Activated naive CD4-positive, alpha-beta T cell treated with anti-CD3 and anti-CD28 coated beads, Interleukin-2, amount 50 U/mL, for 72 hours (primary cell): ENCODE measurements around the gene EML6. TPM values are rescaled to one million over a fixed set of nuclear protein-coding genes. Genes with fewer than 3 reads are reported as not detected.
A peak's percentile ranks its signal among the peaks of the same experiment; 100 is the strongest.

Source experiments
- ATAC-seq, 2 donors: fragments of 150-1000 bp; cut with Tn5 transposase; 2 replicates each; pipeline ENCODE4 v1.10.0; 2021; ENCODE audit warnings: mild to moderate bottlenecking in 2 of 2, moderate library complexity in 2 of 2
- DNase-seq, 2 donors: peaks; one replicate each; pipeline ENCODE4 v3.0.0; 2021 to 2022; ENCODE audit warnings: low spot score in 2 of 2
- H3K27ac Mint-ChIP-seq, 2 donors: one replicate each; pipeline ENCODE4 v1.8.0; 2022; ENCODE audit warnings: mild to moderate bottlenecking in 2 of 2, mixed read lengths in 2 of 2
- H3K36me3 Mint-ChIP-seq, 2 donors: one replicate each; pipeline ENCODE4 v1.8.0; 2022; ENCODE audit warnings: mixed read lengths in 2 of 2
- H3K9me3 Mint-ChIP-seq, 2 donors: one replicate each; pipeline ENCODE4 v1.8.0; 2022; ENCODE audit warnings: mixed read lengths in 2 of 2
- total RNA-seq, 2 donors: library from RNA; stranded (reverse); gene quantifications; one replicate each; pipeline ENCODE4 v1.2.3, GENCODE V29; 2022

Gene EML6
- total RNA-seq, 2 donors from 2014 or later, result 0.30 to 2.4 TPM

DNA sequence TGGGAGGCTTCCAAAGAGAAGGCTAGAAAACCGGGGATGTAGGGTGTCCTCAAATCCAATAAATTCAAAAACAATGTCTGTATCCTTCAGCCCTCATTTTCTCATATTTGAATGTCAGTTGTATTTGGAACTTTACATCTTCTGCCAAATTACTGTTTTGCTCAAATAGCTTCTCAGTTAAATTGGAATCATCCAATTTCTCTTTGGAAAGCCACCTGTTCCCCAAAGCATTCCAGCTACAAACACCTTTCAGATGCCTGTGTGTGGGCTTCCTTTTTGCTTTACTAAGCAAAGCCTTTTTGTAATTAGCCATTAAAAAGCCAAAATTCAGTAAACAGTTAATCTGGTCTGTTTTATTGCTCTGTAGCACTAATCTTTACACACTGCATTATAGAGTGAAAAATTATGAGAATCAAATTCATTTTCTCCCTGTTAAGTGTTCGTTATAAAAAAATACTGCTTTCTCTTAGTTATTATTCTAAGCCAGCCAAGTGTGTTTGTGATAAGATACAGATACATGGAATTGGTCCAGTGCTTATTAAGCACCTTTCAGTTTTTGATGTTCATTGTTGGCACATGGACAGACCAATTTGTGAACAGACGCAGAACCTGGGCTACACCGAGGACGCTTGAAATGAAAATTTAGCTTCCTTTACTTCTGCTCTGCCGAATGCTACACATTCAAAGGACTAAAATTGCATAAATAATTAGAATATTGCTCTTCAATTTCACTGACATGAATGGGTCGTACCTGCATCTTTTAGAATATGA is 175.2 kb downstream of the EML6 start:
- ATAC-seq (no peak), DNase-seq (no peak)
- no peaks in the 10 kb centered on the region for H3K9me3 Mint-ChIP-seq
- H3K36me3 Mint-ChIP-seq, result no peaks in the 10 kb centered on the region
- H3K27ac Mint-ChIP-seq, result peak overlapping the region; percentile 7 to 24

DNA sequence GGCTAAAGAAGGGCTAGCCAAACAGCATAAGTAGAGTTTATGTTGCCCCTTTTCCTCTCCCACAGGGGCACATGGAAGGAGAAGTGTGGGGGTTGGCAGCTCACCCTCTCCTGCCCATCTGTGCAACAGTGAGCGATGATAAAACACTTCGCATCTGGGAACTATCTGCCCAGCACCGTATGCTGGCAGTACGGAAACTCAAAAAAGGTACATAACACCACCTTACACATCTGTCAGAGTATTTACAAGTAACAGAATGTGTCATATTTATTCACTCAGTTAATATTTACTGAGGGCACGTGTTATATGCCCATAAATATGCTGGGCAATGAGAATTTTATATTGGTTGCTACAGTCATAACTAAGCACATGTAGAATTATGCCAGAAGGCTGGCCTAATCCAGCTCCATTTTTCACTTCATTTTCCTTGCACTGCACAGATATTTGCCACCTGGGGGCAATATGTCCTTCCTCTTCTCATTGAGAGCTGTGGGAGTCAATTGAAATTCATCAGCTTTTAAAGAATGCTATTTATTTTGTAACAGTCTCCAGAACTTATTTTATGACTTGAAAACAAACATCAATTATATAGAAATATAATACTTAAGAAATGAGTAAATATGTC is 176.2 kb downstream of the EML6 start:
- ATAC-seq (no peak), DNase-seq (no peak)
- no peak overlapping the region for H3K27ac Mint-ChIP-seq
- no peaks in the 10 kb centered on the region for H3K9me3 Mint-ChIP-seq
- H3K36me3 Mint-ChIP-seq, result peaks cover 0 to 7% of the 10 kb centered on the region in 2 donors

DNA sequence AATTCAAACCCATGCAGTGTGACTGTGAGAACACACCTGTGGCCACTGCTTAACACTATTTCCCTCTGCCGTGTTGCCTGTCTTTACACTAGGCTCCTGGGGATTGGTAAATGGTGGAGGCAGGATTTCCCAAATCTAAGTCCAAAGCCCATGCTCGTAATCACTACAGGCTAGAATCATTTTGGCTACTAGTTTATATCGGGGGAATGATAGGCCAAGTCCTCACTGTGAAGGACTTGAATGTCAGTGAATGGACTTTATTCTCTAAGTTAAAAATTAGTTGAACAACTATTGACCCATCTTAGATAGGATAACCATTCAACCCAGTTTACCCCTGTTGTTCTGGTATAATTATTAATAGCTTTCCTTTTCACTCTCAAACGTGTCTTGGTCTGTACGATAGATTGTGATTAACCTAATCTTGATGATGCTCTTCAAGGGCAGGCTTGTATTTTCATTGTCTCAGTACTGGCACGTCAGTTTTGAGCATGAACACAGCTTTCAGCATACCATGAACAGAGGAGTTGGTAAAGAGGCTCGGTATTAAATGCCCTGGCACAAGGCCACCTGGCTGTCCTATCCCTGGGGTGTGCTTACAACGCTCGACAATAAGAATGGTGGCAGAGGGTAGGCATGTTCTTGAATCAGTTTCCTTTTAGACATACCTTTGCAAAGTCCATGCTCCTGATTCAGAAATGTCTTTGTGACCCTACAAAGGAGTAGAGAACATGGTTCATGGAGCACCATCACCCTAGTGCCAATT is 177.9 kb downstream of the EML6 start:
- DNase-seq, result no peak
- H3K9me3 Mint-ChIP-seq, result no peaks in the 10 kb centered on the region
- ATAC-seq, result no peak
- peaks cover 0 to 8% of the 10 kb centered on the region in 2 donors for H3K36me3 Mint-ChIP-seq
- H3K27ac Mint-ChIP-seq, result no peak overlapping the region

DNA sequence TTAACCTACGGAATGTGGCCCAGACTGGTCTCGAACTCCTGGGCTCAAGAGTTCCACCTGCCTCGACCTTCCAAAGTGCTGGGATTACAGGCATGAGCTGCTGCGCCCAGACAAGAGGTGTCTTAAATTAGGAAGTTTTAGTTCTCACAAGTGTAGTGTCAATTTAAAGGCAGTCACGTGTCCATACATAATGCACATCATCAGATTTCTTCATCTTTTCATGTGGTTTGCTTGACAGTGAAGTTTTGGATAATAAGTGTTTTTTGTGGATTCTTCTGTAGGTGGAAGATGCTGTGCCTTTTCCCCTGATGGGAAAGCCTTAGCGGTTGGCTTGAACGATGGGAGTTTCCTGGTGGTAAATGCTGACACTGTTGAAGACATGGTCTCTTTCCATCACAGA is 179.3 kb downstream of the EML6 start:
- no peak for ATAC-seq

DNA sequence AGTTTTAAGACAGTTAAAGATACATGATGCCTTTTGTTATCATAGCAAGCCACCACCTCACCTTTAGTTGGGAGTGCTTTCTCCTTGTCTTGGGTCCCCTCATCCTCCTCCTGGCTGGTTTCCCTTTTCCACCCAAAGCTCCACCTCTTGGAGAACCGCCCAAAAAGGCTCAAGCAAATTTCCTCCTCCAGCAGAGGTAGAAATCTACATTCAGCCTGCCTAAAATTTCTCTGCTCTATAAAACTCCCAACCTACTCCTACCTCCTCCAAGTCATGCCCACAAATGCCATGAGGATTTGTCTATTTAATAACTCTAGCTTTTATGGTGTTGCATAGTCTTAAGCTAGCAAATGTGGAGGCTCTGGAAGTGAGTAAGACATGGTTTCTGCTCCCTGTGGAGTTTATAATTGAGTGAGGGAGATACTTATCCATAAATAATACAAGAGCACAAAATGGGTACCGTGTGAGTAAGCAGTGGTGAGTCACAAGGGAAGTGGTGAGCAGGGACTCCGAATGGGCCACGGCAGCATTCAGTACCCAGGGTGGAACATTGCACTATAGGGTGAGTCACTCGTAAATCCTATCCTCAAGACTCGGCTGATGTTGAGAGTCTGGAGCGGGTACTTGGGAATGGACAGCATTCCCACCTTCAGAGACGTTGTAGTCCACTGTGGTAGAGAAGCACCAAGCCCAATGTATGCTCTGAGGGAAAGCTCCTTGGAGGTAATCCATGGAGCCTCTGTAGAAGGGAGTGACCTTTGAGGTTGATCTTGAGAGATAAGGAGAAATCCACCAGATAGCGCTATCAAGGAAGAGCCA is 180.5 kb downstream of the EML6 start:
- Mint-ChIP-seq H3K27ac (peak overlapping the region; percentile 4 to 61), H3K36me3 (peaks cover 0 to 8% of the 10 kb centered on the region in 2 donors), H3K9me3 (no peaks in the 10 kb centered on the region)
- ATAC-seq (peak; percentile 99 to 100), DNase-seq (peak in 1 of 2 donors; percentile 54)

More for the DNA sequence above, 179.3 kb downstream of the EML6 start:
- Mint-ChIP-seq H3K27ac (no peak overlapping the region), H3K9me3 (no peaks in the 10 kb centered on the region), H3K36me3 (peaks cover 0 to 8% of the 10 kb centered on the region in 2 donors)
- DNase-seq, result no peak

DNA sequence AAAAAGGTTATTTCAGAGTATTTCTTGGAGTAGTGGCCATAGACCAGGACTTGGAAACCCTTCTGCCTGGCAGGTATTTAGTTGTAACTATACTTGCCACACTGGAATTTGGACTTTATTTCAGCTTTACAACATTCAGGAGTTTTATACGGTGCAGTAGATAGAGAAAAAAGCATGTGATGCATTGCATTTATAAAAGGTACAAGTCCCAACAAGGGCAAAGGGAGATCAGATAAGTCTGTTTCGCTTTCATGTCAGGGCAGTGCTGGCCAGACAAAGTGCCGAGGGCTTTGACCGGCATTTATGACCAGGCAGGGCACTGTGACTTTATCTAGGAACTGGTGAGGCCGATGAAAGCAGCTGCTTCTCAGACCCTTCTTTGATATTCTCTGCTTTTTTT is 181.4 kb downstream of the EML6 start:
- H3K9me3 Mint-ChIP-seq, result no peaks in the 10 kb centered on the region
- H3K27ac Mint-ChIP-seq, result no peak overlapping the region
- DNase-seq (no peak), ATAC-seq (no peak)
- H3K36me3 Mint-ChIP-seq, result peaks cover 0 to 8% of the 10 kb centered on the region in 2 donors

DNA sequence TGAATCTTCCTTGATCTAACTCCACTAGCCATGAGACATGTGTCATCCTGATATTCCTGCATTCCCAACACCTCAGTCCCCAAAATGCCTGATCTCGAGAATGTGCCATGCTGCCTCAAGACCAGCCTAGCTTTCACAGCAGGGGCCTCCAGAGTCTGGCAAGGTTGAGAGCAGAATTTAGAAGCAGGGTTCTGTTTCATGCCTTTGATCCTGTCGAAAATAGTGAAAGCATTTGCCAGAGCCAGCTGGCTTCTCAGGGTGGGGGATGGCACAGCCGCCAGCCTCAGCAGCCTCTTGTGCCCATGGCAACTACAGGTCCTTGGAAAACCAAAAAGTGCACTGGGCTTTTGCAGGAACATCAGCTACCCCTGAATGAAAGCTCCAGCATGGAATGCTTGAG is 183.3 kb downstream of the EML6 start:
- Mint-ChIP-seq H3K9me3 (no peaks in the 10 kb centered on the region), H3K36me3 (peaks cover 0 to 8% of the 10 kb centered on the region in 2 donors), H3K27ac (no peak overlapping the region)
- ATAC-seq, result no peak
- no peak for DNase-seq

DNA sequence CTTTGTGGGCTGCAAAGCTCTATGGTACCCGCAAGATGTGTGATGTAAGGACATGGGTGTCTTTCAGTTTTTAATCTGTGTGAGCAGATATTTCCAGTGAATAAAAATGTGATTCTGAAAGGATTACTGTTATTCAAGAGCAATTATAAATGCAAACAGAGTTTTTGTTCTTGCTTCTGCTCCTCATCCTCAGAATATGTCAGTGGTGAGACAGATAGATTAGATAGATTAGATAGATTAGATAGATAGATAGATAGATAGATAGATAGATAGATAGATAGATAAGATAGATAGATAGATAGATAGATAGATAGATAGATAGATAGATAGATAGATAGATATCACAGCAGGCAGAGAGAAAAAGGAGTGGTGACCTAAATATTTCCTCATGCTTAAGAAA is 184.2 kb downstream of the EML6 start:
- Mint-ChIP-seq H3K9me3 (no peaks in the 10 kb centered on the region), H3K36me3 (peaks cover 0 to 8% of the 10 kb centered on the region in 2 donors), H3K27ac (no peak overlapping the region)
- DNase-seq, result no peak
- ATAC-seq, result no peak

DNA sequence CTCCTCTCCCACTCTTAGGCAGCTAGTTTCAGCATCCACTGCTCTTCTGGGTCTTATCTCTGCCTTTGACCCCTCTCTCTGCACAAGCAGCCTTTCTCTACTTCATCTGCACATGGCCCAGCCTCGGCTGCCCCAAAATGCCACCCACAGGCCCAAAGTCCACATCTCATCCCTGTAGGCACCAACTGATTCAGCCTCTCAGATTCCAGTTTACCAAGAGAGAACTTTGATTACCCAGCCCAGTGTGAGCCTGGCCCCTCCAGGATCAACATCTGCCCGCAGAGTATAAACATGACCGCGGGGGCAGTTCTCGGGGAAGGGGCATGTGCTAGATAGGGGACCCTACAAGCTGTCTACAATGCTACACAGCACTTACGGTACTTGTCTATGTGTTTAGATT is 185.1 kb downstream of the EML6 start:
- Mint-ChIP-seq H3K9me3 (no peaks in the 10 kb centered on the region), H3K36me3 (peaks cover 0 to 8% of the 10 kb centered on the region in 2 donors), H3K27ac (no peak overlapping the region)
- DNase-seq, result no peak
- no peak for ATAC-seq

DNA sequence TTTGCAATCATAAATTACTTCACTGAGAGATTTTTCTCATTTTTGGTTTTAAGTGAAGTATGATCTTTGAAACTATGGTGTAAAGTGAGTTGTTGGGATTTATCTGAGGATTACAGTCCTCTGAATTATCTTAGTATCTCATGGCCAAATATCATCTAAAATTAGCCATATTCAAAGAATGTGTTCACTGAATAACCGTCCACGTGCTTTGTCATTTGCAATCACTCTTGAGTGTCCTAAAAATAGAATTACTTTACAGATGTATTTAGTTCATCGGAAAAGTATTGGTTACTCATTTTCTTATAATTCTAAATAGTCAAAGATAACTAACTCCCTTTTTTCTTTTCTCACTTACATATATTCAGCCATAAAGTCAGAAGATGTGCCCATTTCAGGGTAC is 185.5 kb downstream of the EML6 start:
- Mint-ChIP-seq H3K27ac (no peak overlapping the region), H3K36me3 (peaks cover 0 to 8% of the 10 kb centered on the region in 2 donors), H3K9me3 (no peaks in the 10 kb centered on the region)
- ATAC-seq (no peak), DNase-seq (no peak)

DNA sequence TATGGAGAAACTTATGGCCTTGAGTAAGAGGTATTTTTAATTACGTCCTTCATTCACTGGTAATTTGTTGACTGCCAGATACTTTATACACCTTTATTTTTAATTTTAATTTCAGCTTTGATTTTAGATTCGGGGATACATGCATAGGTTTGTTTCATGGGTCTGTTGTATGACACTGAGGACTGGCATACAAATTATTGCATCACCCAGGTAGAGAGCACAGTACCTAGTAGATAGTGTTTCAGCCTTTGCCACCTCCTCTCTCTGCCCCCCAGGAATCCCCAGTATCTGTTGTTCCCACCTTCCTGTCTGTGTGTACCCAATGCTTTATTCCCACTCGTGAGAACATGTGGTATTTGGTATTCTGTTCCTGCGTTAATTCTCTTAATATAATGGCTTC is 188.8 kb downstream of the EML6 start:
- no peak for DNase-seq
- ATAC-seq, result no peak
- H3K27ac Mint-ChIP-seq, result peak overlapping the region in 1 of 2 donors; percentile 44
- no peaks in the 10 kb centered on the region for H3K9me3 Mint-ChIP-seq
- no peaks in the 10 kb centered on the region for H3K36me3 Mint-ChIP-seq

DNA sequence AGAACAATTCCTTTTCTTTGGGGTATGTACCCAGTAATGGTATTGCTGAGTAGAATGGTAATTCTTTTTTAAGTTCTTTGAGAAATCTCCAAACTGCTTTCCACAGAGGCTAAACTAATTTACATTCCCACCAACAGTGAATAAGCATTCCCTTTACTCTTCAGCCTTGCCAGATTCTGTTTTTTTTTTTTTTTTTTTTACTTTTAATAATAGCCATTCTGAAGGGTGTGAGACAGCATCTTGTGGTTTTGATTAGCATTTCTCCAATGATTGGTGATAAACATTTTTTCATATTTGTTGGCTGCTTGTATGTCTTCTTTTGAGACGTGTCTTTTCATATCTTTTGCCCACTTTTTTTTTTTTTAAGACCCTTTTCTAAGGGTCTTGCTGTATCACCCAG is 189.4 kb downstream of the EML6 start:
- H3K9me3 Mint-ChIP-seq, result no peaks in the 10 kb centered on the region
- no peaks in the 10 kb centered on the region for H3K36me3 Mint-ChIP-seq
- no peak for DNase-seq
- H3K27ac Mint-ChIP-seq, result no peak overlapping the region
- no peak for ATAC-seq

DNA sequence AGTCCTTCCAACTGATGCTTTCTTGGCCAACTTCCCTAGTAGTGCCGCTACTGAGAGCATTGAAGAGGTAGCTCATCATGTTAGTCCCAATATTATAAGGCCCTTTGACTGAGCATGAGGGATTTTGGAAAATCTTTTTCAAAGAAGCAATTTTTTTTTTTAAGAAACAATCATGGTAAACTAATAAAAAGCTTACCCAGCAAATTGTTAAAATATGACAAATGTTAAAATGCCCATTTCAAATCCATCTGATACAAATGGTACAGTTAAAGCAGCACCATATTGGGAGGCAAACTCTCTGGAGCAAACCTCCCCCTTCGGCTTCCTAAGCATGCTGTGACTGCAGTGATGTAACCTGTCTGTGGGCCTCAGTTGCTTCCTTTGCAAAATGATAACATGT is 191.2 kb downstream of the EML6 start:
- H3K27ac Mint-ChIP-seq, result no peak overlapping the region
- H3K9me3 Mint-ChIP-seq, result no peaks in the 10 kb centered on the region
- H3K36me3 Mint-ChIP-seq, result no peaks in the 10 kb centered on the region
- no peak for ATAC-seq
- DNase-seq, result no peak

DNA sequence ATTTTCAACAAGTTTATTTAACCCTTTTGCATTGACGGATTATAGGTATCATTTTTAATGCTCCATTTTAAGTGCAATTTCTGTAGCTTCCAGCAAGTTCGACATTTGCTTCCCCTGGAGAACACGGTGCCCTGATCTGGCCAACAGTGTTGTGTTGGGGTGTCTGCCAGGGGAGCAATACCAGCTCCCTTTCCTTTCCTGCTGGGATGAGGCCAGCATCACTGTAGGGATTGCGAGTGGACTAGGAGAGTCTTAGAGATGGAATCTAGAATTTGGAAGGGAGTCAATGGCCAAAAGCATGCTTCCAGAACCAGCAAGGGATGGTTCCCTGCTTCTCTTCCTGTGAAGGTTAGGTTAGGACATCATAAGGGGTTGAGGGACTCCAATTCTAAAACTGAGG is 191.6 kb downstream of the EML6 start:
- no peak overlapping the region for H3K27ac Mint-ChIP-seq
- DNase-seq, result no peak
- H3K9me3 Mint-ChIP-seq, result no peaks in the 10 kb centered on the region
- no peak for ATAC-seq
- H3K36me3 Mint-ChIP-seq, result no peaks in the 10 kb centered on the region

DNA sequence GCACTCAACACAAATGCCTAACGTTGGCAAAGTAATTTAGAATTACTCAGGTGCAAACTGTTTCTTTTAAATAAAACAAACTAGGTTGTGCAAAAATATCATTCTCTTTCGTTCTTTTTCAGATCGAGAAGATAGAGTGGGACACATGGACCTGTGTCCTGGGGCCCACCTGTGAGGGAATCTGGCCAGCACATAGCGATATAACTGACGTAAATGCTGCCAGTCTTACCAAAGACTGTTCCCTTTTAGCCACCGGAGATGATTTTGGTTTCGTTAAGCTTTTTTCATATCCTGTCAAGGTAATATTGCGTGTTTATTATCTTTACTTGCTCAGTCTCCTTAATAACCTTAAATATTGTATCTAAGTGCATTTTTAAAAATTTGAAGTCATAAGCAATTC is 193.2 kb downstream of the EML6 start:
- no peak for DNase-seq
- no peak overlapping the region for H3K27ac Mint-ChIP-seq
- H3K9me3 Mint-ChIP-seq, result no peaks in the 10 kb centered on the region
- no peaks in the 10 kb centered on the region for H3K36me3 Mint-ChIP-seq
- ATAC-seq, result no peak

DNA sequence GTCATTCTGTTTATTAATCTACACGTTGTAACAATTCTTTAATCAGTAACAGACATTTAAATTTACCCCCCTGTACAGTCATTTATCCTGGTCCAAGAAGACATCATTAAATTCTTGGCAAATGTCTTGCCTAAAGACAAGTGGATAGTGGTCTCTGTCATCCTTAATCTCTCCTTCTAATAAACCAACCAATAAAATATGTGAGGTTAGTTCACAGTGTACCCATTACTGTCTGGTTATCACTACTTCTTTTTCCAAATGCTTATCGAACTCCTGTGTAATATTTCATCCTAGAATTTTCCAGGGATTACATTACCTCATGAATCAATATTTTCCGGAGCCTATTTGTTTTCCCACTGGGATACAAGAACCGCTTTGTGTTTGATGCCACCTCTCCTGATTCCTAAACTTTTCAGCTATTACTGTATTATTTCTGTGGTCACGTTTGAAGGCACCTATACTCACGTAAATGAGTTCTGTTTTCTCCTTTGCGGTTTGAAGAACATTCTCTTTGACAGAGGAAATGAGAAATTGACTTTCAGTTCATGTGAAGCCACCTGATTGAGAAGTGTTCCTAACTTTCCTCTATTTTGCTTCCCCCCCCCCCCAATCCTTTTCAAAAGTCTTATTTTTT is 195.3 kb downstream of the EML6 start:
- Mint-ChIP-seq H3K27ac (no peak overlapping the region), H3K36me3 (no peaks in the 10 kb centered on the region), H3K9me3 (peaks cover 0 to 4% of the 10 kb centered on the region in 2 donors)
- no peak for ATAC-seq
- DNase-seq, result no peak
